Heart left ventricle (tissue), 16 donors: ENCODE measurements around the gene MC3R. TPM values are rescaled to one million over a fixed set of nuclear protein-coding genes. Genes with fewer than 3 reads are reported as not detected.

Experiments used
- ATAC-seq, 4 donors: fragments of 200-7000 bp; cut with Tn5 transposase; one replicate each; pipeline ENCODE4 v1.9.1; 2020 to 2022; ENCODE audit warnings: moderate library complexity in 4 of 4, mild to moderate bottlenecking in 3 of 4, moderate number of reproducible peaks in 1 of 4
- DNase-seq, 5 donors: peaks; one replicate each; pipeline ENCODE4 v3.0.0-alpha.2; 2020
- H3K27ac ChIP-seq, 12 donors: fragments of 200-600 bp; sonication (generic) in 4 of 12; one replicate each; pipeline versions ENCODE4 v1.5.0 to v1.8.0; 2016 to 2022; ENCODE audit warnings: mild to moderate bottlenecking in 2 of 12
- H3K27me3 ChIP-seq, 9 donors: fragments of 200-600 bp; sonication (generic) in 2 of 9; one replicate each; pipeline versions ENCODE4 v1.5.1 to v1.8.0; 2016 to 2022; ENCODE audit warnings: mild to moderate bottlenecking in 3 of 9
- H3K36me3 ChIP-seq, 9 donors: fragments of 200-600 bp; sonication (generic) in 2 of 9; one replicate each; pipeline versions ENCODE4 v1.5.0 to v1.8.0; 2018 to 2022; ENCODE audit warnings: mild to moderate bottlenecking in 2 of 9
- H3K4me1 ChIP-seq, 12 donors: fragments of 200-600 bp; sonication (generic) in 4 of 12; one replicate each; pipeline versions ENCODE4 v1.5.0 to v1.8.0; 2016 to 2022; ENCODE audit warnings: mild to moderate bottlenecking in 3 of 12
- H3K4me3 ChIP-seq, 12 donors: fragments of 200-600 bp; sonication (generic) in 4 of 12; one replicate each; pipeline versions ENCODE4 v1.5.0 to v1.8.0; 2017 to 2022; ENCODE audit warnings: mild to moderate bottlenecking in 9 of 12, moderate library complexity in 4 of 12
- H3K9me3 ChIP-seq, 12 donors: fragments of 200-600 bp; sonication (generic) in 4 of 12; one replicate each; pipeline versions ENCODE4 v1.5.0 to v1.8.0; 2016 to 2022; ENCODE audit warnings: mild to moderate bottlenecking in 1 of 12
- POLR2A ChIP-seq, 2 donors: fragments of 450-650 bp; IDR thresholded peaks; one replicate each; pipeline ENCODE4 v1.6.1; 2017; ENCODE audit warnings: antibody characterized with exemption in 2 of 2, mild to moderate bottlenecking in 2 of 2, moderate library complexity in 2 of 2
- WGBS, 4 donors: extraction: QIAGEN DNeasy Blood & Tissue Kit in 2 of 4; methylation state at CpG; one replicate each; pipeline versions ENCODE4 v1.1.5 to v1.1.7; 2013 to 2018; 5-methylcytosine and 5-hydroxymethylcytosine counted together
- intact Hi-C, 10 donors: fragments of 100-400 bp; cut with DNase I; formaldehyde crosslinking; loops; one replicate each; pipeline versions ENCODE4 v1.11.1 to v1.14.2; 2022
- polyA plus RNA-seq, 2 donors: library from polyadenylated mRNA; stranded (reverse); fragments of 200-250 nt; gene quantifications; one replicate each; pipeline ENCODE4 v1.2.3, GENCODE V29; 2013
- total RNA-seq, 9 donors: library from RNA; depleted of rRNA in 2 of 9; stranded (reverse); fragments of >200 nt in 2 of 9; fragmentation: NEBNext Ultra II Directional in 3 of 9; extraction: Animal tissue kit (Norgen Biotek cat#: 25700) in 3 of 9; gene quantifications; one replicate each; pipeline versions ENCODE4 v1.1.0 to v1.2.4, GENCODE V29; 2016 to 2023
- TF ChIP-seq, protein P1 (sequence below), 12 donors: fragments of 200-600 bp; sonication (generic) in 4 of 12; IDR thresholded peaks; one replicate each; pipeline versions ENCODE4 v1.5.0 to v1.8.0; 2018 to 2022; ENCODE audit warnings: antibody characterized with exemption in 12 of 12, mild to moderate bottlenecking in 5 of 12
- donor health status: ischemic (EF 13 %, LVEDD 7.1; RV severe dilation, severe dysfunction).
- donor health status: healthy with polysubstance abuse.
- donor health status: DM: no; HTN: yes; CAD: no.
- donor health status: DM: no; HTN: no; CAD: no.
- donor health status: ischemic (EF 25% LVEDD 6.9; RV normal size, moderate dysfunction).
- donor health status: ischemic (EF 25% LVEDD 5.7; RV mildly dilated, moderate dysfunction).
- donor health status: healthy.
- donor health status: DM: yes; HTN: yes; CAD: no.
- donor health status: ischemic (EF 35%, LVEDD 5.7; RV mildly dilated, moderate dysfunction).
- donor health status: nonischemic (EF 11% LVEDD 7.7; RV severe dilation, severe dysfunction).
- donor health status: DM: yes; HTN: yes; CAD: no.
- donor health status: PGD.
- donor health status: ischemic (EF 29% LVEDD 5.4; RV normal size, mild dysfunction).
- donor health status: nonischemic (EF 23%, LVEDD 6.1; RV moderate dilation, normal function).

MC3R gene
- total and polyA plus RNA-seq, 11 donors: not detected

GRCh38 chr20:56222201-56222600, 26.3 kb upstream of the MC3R start:
- Histone ChIP-seq H3K4me3 (no peak overlapping the region), H3K9me3 (peaks cover 0 to 13% (median 2%) of the 10 kb centered on the region in 12 donors), H3K4me1 (no peaks in the 10 kb centered on the region), H3K36me3 (no peaks in the 10 kb centered on the region), H3K27me3 (no peaks in the 10 kb centered on the region), H3K27ac (no peak overlapping the region)
- intact Hi-C loops: no loop called here
- DNase-seq (no peak), ATAC-seq (no peak)
- TF ChIP-seq, protein P1, sequence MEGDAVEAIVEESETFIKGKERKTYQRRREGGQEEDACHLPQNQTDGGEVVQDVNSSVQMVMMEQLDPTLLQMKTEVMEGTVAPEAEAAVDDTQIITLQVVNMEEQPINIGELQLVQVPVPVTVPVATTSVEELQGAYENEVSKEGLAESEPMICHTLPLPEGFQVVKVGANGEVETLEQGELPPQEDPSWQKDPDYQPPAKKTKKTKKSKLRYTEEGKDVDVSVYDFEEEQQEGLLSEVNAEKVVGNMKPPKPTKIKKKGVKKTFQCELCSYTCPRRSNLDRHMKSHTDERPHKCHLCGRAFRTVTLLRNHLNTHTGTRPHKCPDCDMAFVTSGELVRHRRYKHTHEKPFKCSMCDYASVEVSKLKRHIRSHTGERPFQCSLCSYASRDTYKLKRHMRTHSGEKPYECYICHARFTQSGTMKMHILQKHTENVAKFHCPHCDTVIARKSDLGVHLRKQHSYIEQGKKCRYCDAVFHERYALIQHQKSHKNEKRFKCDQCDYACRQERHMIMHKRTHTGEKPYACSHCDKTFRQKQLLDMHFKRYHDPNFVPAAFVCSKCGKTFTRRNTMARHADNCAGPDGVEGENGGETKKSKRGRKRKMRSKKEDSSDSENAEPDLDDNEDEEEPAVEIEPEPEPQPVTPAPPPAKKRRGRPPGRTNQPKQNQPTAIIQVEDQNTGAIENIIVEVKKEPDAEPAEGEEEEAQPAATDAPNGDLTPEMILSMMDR (IDR thresholded peaks at IDR 0.05): no peak
- TF ChIP-seq POLR2A (IDR thresholded peaks at IDR 0.05): no peak
- WGBS, 4 donors: 60 to 79% (median 76%) methylated on average over 1 of the region's 1 CpG

GRCh38 chr20:56222945-56223344, 25.6 kb upstream of the MC3R start:
- TF ChIP-seq POLR2A (IDR thresholded peaks at IDR 0.05): no peak
- TF ChIP-seq, protein P1 (IDR thresholded peaks at IDR 0.05): no peak
- DNase-seq (no peak), ATAC-seq (no peak)
- Histone ChIP-seq H3K36me3 (no peaks in the 10 kb centered on the region), H3K9me3 (peaks cover 0 to 13% (median 2%) of the 10 kb centered on the region in 12 donors), H3K4me3 (no peak overlapping the region), H3K4me1 (no peaks in the 10 kb centered on the region), H3K27ac (no peak overlapping the region), H3K27me3 (no peaks in the 10 kb centered on the region)
- intact Hi-C loops: no loop called here
- 67 to 82% (median 74%) methylated on average over 2 of the region's 2 CpGs for WGBS, 4 donors

GRCh38 chr20:56223352-56223751, 25.2 kb upstream of the MC3R start:
- peaks cover 0 to 3% (median 0%) of the 10 kb centered on the region in 9 donors for H3K27me3 ChIP-seq
- H3K36me3 ChIP-seq: no peaks in the 10 kb centered on the region
- 67 to 70% (median 67%) methylated on average over 7 of the region's 7 CpGs for WGBS, 4 donors
- DNase-seq (no peak), ATAC-seq (no peak)
- H3K4me3 ChIP-seq: no peak overlapping the region
- no peak for TF ChIP-seq POLR2A (IDR thresholded peaks at IDR 0.05)
- peaks cover 0 to 13% (median 2%) of the 10 kb centered on the region in 12 donors for H3K9me3 ChIP-seq
- no peak overlapping the region for H3K27ac ChIP-seq
- H3K4me1 ChIP-seq: no peaks in the 10 kb centered on the region
- intact Hi-C loops: no loop called here

DNA sequence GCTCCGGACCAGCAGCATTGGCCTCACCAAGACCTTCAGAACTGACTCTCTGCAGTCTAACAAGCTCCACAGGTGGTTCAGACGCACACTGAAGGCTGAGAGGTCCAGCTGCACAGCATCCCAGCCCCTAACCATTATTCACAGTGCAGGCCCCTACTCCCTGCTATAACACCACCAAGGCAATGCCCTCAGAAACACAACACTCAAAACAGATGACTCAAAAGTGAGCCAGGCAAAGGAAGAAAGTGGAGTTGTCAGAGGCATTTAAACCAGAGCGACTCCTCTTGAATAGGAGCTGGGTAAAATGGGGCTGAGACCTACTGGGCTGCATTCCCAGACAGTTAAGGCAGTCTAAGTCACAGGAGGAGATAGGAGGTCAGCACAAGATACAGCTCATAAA, 20.5 kb upstream of the MC3R start:
- H3K4me1 ChIP-seq: no peaks in the 10 kb centered on the region
- peaks cover 0 to 11% (median 0%) of the 10 kb centered on the region in 9 donors for H3K27me3 ChIP-seq
- DNase-seq (no peak), ATAC-seq (no peak)
- TF ChIP-seq, protein P1 (IDR thresholded peaks at IDR 0.05): no peak
- TF ChIP-seq POLR2A (IDR thresholded peaks at IDR 0.05): no peak
- no peaks in the 10 kb centered on the region for H3K36me3 ChIP-seq
- intact Hi-C loops: no loop called here
- H3K9me3 ChIP-seq: peaks cover 0 to 7% (median 0%) of the 10 kb centered on the region in 12 donors
- H3K4me3 ChIP-seq: no peak overlapping the region
- no peak overlapping the region for H3K27ac ChIP-seq
- WGBS, 4 donors: 72 to 81% (median 76%) methylated on average over 3 of the region's 3 CpGs

DNA sequence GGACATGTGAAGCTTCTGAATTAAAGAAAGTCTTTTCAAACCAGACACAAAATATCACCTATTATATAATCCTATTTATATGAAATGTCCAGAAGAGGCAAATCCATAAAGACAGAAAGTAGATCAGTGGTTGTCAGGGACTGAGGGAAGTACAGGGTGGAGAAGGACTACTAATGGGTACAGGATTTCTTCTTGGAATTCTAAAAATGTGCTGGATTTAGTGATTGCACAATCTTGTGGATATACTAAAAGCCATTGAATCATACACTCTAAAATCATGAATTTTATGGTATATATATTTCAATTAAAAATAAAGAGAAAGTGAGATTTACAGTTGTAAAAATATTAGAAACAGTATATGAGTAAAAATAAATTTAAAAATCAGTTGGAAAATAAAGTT, 18.7 kb upstream of the MC3R start:
- no peak for TF ChIP-seq POLR2A (IDR thresholded peaks at IDR 0.05)
- TF ChIP-seq, protein P1 (IDR thresholded peaks at IDR 0.05): no peak
- H3K27me3 ChIP-seq: peaks cover 0 to 11% (median 0%) of the 10 kb centered on the region in 9 donors
- ATAC-seq (no peak), DNase-seq (no peak)
- no peaks in the 10 kb centered on the region for H3K4me1 ChIP-seq
- peaks cover 0 to 15% (median 0%) of the 10 kb centered on the region in 12 donors for H3K9me3 ChIP-seq
- no peak overlapping the region for H3K27ac ChIP-seq
- intact Hi-C loops: no loop called here
- no peaks in the 10 kb centered on the region for H3K36me3 ChIP-seq
- no peak overlapping the region for H3K4me3 ChIP-seq
